GM12892 (cell line): Measurements from ENCODE around the gene TMEM143.
"Not testable (repeated sequence)": the region's sequence is repeated elsewhere in the genome, so short reads cannot be mapped to it uniquely, and the experiment has no call there.

ENCODE experiments used
- POLR2A ChIP-seq: IDR thresholded peaks from 2 replicates; pipeline ENCODE4 v1.6.1; 2011; ENCODE audit warnings: low read depth, low read length, control low read depth
- POLR2AphosphoS5 ChIP-seq: IDR thresholded peaks from 2 replicates; pipeline ENCODE4 v1.6.1; 2011; ENCODE audit warnings: low read depth, low read length, control low read depth

GRCh38 chr19:48309731-48310130, 54.0 kb downstream of the TMEM143 start:
- TF ChIP-seq POLR2AphosphoS5, POLR2A: not testable (repeated sequence)
